HG03521 (cell line): ENCODE results near the gene FCGR3A.

Source experiments
- ATAC-seq: cut with Tn5 transposase; IDR thresholded peaks from one replicate; pipeline ENCODE4 v1.9.1; 2021; ENCODE audit warnings: mild to moderate bottlenecking, moderate library complexity; ENCODE audit not compliant: unreplicated experiment

FCGR3A gene

DNA sequence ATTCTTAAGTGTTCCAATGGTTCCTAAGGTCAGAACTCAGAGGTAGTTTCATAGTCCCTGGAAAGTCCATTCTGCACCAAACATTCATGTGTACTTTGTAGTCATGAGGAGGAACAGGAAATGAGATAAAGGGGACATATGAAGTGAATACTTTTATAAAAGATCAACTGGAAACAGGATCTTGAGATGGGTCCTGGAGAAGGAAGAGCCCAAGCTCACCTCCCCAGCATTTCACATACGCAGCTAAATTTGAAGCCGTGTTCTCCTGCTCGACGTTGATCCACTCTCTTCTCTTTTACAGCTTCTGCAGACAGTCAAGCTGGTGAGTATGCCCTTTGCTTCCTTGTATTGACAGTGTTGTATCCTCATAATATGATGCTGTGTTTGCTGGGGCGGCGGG lies 43.9 kb downstream of the FCGR3A start:
- ATAC-seq, result no peak

- ATAC-seq, result no peak
Measured at GRCh38 chr1:161503394-161503748, 46.2 kb downstream of the FCGR3A start.

- ATAC-seq, result no peak
Measured at GRCh38 chr1:161502641-161503393, 46.8 kb downstream of the FCGR3A start.

GRCh38 chr1:161502181-161502580 lies 47.4 kb downstream of the FCGR3A start:
- ATAC-seq, result no peak

- ATAC-seq, result no peak
Measured at GRCh38 chr1:161501234-161501633, 48.4 kb downstream of the FCGR3A start.

GRCh38 chr1:161499099-161500039 lies 50.2 kb downstream of the FCGR3A start:
- ATAC-seq, result no peak

- ATAC-seq, result no peak
Measured at GRCh38 chr1:161498646-161499045, 51.0 kb downstream of the FCGR3A start.

GRCh38 chr1:161497961-161498360 lies 51.7 kb downstream of the FCGR3A start:
- ATAC-seq, result no peak

GRCh38 chr1:161495490-161495889 lies 54.1 kb downstream of the FCGR3A start:
- no peak for ATAC-seq

DNA sequence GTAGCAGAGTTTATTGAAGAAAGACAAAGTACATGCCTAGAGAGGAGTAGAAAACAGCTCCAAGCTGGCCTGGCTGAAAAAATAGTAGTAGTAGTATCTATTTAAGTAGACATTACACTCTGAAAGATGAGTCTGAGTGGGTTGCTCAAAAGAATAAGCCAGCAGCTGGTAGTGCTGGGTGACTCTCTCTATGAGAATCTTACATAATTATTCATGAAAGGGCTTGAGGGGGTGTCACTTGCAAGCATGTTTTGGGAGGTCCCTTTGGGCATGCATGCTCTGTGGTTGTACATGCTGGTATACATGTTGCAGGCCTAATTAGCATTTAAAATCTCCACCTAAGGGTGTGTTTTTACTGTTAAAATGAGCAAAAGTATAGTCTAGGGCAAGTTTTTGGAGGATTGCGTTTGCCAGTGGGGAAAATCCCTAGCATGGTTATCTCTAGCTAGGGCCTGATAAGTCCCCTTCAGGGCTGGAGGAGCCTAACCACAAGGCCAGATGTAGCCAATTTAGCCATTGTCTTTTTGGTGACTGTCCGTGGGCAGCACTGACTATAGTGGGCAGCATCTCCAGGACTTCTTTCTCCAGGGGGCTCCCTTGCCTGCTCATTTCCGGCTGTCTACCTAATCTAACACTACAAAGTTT lies 55.4 kb downstream of the FCGR3A start:
- no peak for ATAC-seq

DNA sequence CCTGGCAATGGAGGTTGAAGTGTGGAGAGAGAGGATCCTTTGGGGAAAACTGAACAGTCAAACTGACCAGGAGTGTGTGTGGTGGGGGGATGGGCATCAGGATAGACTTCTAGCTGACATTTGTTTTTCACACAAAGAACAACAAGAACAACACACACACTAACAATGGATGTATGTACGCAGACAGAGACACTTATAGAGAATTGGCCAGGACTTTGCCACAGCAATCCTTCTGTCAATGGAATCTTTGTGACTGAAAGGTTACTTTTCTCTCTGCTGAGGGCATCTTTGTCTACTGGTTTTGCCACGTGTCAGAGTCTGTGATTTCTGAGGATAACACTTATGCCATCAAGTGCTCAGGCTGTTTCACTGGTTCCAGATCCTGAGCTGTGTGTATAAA lies 56.8 kb downstream of the FCGR3A start:
- no peak for ATAC-seq
